GM12878 (cell line): Measurements from ENCODE around the gene PPP1R13B. TPM values are rescaled to one million over a fixed set of nuclear protein-coding genes. Genes with fewer than 3 reads are reported as not detected.

Experiments used
- ASH2L ChIP-seq: fragments of 300-600, 200-600 bp; sonication (generic); IDR thresholded peaks from 2 replicates; pipeline ENCODE4 v1.6.1; 2017; ENCODE audit warnings: low read depth, mild to moderate bottlenecking, borderline replicate concordance
- ATF3 ChIP-seq: IDR thresholded peaks from 2 replicates; pipeline ENCODE4 v1.6.1; 2011; ENCODE audit warnings: low read depth, mild to moderate bottlenecking, low read length, moderate library complexity, borderline replicate concordance; ENCODE audit errors: extremely low read depth
- BCL3 ChIP-seq: IDR thresholded peaks from 2 replicates; pipeline ENCODE4 v1.6.1; 2011; ENCODE audit warnings: borderline replicate concordance, low read depth, mild to moderate bottlenecking, moderate library complexity, low read length; ENCODE audit not compliant: insufficient read depth, poor library complexity, severe bottlenecking
- KDM1A ChIP-seq: fragments of 200-600 bp; sonication (generic); IDR thresholded peaks from 2 replicates; pipeline ENCODE4 v1.6.1; 2016; ENCODE audit warnings: borderline replicate concordance
- MYB ChIP-seq: fragments of 150-350 bp; IDR thresholded peaks from 2 replicates; pipeline ENCODE4 v1.6.1; 2014; ENCODE audit warnings: mild to moderate bottlenecking, low read depth, low read length, borderline replicate concordance
- NFYB ChIP-seq: IDR thresholded peaks from 2 replicates; pipeline ENCODE4 v1.6.1; 2011; ENCODE audit warnings: low read depth, mild to moderate bottlenecking, low read length, improper control_type of control experiment, moderate library complexity; ENCODE audit not compliant: insufficient read depth
- POLR2A ChIP-seq: IDR thresholded peaks from 2 replicates; pipeline ENCODE4 v1.6.1; 2011; ENCODE audit warnings: low read depth, mild to moderate bottlenecking, low read length
- RAD21 ChIP-seq: IDR thresholded peaks from 2 replicates; pipeline ENCODE4 v1.6.1; 2011; ENCODE audit warnings: mild to moderate bottlenecking, low read depth, low read length, moderate library complexity; ENCODE audit not compliant: insufficient read depth
- RCOR1 ChIP-seq: conservative IDR thresholded peaks from 2 replicates; pipeline ENCODE4 v1.6.1; 2012; ENCODE audit warnings: low read depth, low read length, improper control_type of control experiment
- RFX5 ChIP-seq: IDR thresholded peaks from 2 replicates; pipeline ENCODE4 v1.6.1; 2011; ENCODE audit warnings: low read depth, low read length, improper control_type of control experiment
- SPI1 ChIP-seq: IDR thresholded peaks from 2 replicates; pipeline ENCODE4 v1.6.1; 2011; ENCODE audit warnings: low read depth, mild to moderate bottlenecking, low read length, moderate library complexity, borderline replicate concordance; ENCODE audit not compliant: insufficient read depth
- SREBF2 ChIP-seq: IDR thresholded peaks from 2 replicates; pipeline ENCODE4 v1.6.1; 2012; ENCODE audit warnings: mild to moderate bottlenecking, low read length
- SRF ChIP-seq, 2 experiments: IDR thresholded peaks; 2 replicates each; pipeline ENCODE4 v1.6.1; 2011; ENCODE audit warnings: low read depth in 2 of 2, low read length in 2 of 2, mild to moderate bottlenecking in 1 of 2, moderate library complexity in 1 of 2
- STAT1 ChIP-seq: fragments of 450-650 bp; conservative IDR thresholded peaks from 2 replicates; pipeline ENCODE4 v1.6.1; 2014; ENCODE audit warnings: antibody characterized with exemption, mild to moderate bottlenecking
- TARDBP ChIP-seq: IDR thresholded peaks from 2 replicates; pipeline ENCODE4 v1.6.1; 2016; ENCODE audit warnings: borderline replicate concordance
- YBX1 ChIP-seq: fragments of 450-650 bp; IDR thresholded peaks from 2 replicates; pipeline ENCODE4 v1.6.1; 2016; ENCODE audit warnings: antibody characterized with exemption
- YY1 ChIP-seq: IDR thresholded peaks from 2 replicates; pipeline ENCODE4 v1.6.1; 2011; ENCODE audit warnings: low read depth, mild to moderate bottlenecking, low read length
- ZNF207 ChIP-seq: fragments of 450-650 bp; IDR thresholded peaks from 2 replicates; pipeline ENCODE4 v1.6.1; 2014; ENCODE audit warnings: antibody characterized with exemption, mild to moderate bottlenecking, borderline replicate concordance
- ZNF622 ChIP-seq: fragments of 450-650 bp; IDR thresholded peaks from 2 replicates; pipeline ENCODE4 v1.6.1; 2017; ENCODE audit warnings: mild to moderate bottlenecking, inconsistent platforms
- polyA plus RNA-seq, 11 experiments: library from polyadenylated mRNA; depleted of rRNA in 4 of 11; unstranded in 6 of 11; stranded (reverse) in 5 of 11; fragments of >200 nt; fragmentation: Nextera tagmentation in 4 of 11; fragmentation: Illumina TruSeq in 1 of 11; extraction: Ambion mirVana in 4 of 11; extraction: Trizol in 1 of 11; gene quantifications; 1 replicate in 1 of 11; 2 replicates in 10 of 11; pipeline versions ENCODE4 v1.2.1 to v1.2.3, GENCODE V29; 2011 to 2016; ENCODE audit warnings: inconsistent platforms in 2 of 11, missing spikeins in 2 of 11, low read depth in 1 of 11
- total RNA-seq, 4 experiments: library from RNA; depleted of rRNA in 3 of 4; stranded (reverse); fragments of >200 nt in 3 of 4; fragmentation: Illumina TruSeq in 1 of 4; extraction: Trizol in 1 of 4; gene quantifications; 2 replicates each; pipeline versions ENCODE4 v1.2.1 to v1.2.3, GENCODE V29; 2013 to 2021
- TF ChIP-seq, protein P1 (sequence below): fragments of 450-650 bp; IDR thresholded peaks from 2 replicates; pipeline ENCODE4 v1.6.1; 2018; ENCODE audit warnings: borderline replicate concordance, mild to moderate bottlenecking; ENCODE audit not compliant: partially characterized antibody
- TF ChIP-seq, protein P2 (sequence below): IDR thresholded peaks from 2 replicates; pipeline ENCODE4 v1.6.1; 2012; ENCODE audit warnings: mild to moderate bottlenecking, low read depth, low read length

The PPP1R13B gene
- total and polyA plus RNA-seq, 10 of the 15 experiments (the other 5 are each of a cell fraction or from before 2014, with no cell fraction given): 0.16 to 8.1 (median 3.2) TPM

DNA sequence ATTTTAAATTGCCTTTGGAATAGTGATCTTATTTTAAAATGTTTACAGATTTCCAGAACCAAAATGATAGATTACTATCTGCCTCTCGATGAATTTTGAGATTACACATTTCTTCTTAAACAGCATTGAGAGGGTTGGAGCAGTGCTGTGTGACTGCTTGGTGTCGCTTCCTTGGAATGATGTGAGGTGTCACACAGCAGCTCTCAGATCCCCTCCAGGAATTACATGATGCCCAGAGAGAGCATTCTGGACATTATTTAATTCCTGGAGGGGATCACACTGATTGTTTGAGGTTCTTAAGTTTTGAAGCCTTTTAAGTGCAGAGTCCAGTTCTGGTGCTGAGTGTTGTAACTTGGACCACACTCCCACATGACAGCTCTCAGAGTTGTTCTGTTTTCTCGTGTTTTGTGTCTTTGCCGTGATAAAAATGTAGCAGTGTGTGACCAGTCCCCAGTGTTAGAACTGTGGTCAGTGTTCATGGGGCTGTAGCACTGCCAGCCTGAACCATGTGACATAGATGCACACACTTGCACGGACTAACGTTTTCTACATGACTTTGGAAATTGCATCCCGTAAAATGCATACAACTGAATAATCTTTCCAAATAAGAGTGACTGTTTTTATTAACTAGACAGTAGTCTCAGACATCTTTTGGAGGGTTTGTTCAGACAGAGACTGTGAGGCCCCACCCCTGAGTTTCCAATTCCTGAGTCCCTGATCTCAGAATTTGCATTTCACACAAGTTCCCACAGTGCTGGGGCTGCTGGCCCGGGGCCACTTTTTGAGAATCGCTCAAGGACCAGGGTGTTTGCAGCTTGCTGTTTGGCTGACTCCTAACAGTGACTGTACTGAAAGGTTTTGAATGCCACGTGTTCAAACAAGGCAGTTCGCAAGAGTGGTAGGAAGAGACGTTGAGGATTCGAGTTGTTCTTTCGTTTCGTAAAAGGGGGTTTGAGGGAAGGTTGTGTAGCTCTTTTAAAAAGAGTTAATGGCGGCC is 158.2 kb downstream of the PPP1R13B start (continued):
- TF ChIP-seq SREBF2 (no peak), POLR2A (0 out of 2 replicates have a peak, but pooled peaks have one; percentile 55), ZNF207 (no peak), ZNF622 (no peak), MYB (no peak), YY1 (peak; percentile 52; the same call in 1 of the 2 replicates), ATF3 (no peak), RAD21 (no peak), YBX1 (no peak), BCL3 (no peak), SRF (IDR thresholded peaks at IDR 0.05; ENCODE audit: low read depth in 2 of 2, low read length in 2 of 2) (no peak), STAT1 (no peak), NFYB (no peak), ASH2L (no peak), KDM1A (no peak), RFX5 (no peak), TARDBP (no peak), RCOR1 (no peak), SPI1 (no peak)
- TF ChIP-seq, protein P1, sequence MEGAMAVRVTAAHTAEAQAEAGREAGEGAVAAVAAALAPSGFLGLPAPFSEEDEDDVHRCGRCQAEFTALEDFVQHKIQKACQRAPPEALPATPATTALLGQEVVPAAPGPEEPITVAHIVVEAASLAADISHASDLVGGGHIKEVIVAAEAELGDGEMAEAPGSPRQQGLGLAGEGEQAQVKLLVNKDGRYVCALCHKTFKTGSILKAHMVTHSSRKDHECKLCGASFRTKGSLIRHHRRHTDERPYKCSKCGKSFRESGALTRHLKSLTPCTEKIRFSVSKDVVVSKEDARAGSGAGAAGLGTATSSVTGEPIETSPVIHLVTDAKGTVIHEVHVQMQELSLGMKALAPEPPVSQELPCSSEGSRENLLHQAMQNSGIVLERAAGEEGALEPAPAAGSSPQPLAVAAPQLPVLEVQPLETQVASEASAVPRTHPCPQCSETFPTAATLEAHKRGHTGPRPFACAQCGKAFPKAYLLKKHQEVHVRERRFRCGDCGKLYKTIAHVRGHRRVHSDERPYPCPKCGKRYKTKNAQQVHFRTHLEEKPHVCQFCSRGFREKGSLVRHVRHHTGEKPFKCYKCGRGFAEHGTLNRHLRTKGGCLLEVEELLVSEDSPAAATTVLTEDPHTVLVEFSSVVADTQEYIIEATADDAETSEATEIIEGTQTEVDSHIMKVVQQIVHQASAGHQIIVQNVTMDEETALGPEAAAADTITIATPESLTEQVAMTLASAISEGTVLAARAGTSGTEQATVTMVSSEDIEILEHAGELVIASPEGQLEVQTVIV: no peak
- TF ChIP-seq, protein P2, sequence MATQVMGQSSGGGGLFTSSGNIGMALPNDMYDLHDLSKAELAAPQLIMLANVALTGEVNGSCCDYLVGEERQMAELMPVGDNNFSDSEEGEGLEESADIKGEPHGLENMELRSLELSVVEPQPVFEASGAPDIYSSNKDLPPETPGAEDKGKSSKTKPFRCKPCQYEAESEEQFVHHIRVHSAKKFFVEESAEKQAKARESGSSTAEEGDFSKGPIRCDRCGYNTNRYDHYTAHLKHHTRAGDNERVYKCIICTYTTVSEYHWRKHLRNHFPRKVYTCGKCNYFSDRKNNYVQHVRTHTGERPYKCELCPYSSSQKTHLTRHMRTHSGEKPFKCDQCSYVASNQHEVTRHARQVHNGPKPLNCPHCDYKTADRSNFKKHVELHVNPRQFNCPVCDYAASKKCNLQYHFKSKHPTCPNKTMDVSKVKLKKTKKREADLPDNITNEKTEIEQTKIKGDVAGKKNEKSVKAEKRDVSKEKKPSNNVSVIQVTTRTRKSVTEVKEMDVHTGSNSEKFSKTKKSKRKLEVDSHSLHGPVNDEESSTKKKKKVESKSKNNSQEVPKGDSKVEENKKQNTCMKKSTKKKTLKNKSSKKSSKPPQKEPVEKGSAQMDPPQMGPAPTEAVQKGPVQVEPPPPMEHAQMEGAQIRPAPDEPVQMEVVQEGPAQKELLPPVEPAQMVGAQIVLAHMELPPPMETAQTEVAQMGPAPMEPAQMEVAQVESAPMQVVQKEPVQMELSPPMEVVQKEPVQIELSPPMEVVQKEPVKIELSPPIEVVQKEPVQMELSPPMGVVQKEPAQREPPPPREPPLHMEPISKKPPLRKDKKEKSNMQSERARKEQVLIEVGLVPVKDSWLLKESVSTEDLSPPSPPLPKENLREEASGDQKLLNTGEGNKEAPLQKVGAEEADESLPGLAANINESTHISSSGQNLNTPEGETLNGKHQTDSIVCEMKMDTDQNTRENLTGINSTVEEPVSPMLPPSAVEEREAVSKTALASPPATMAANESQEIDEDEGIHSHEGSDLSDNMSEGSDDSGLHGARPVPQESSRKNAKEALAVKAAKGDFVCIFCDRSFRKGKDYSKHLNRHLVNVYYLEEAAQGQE: no peak
